Umbilical cord (tissue), 2 donors: ENCODE results near the gene METTL16. TPM values are rescaled to one million over a fixed set of nuclear protein-coding genes. Genes with fewer than 3 reads are reported as not detected.

Experiments
- DNase-seq: peaks from one replicate; pipeline ENCODE4 v3.0.0-alpha.2; 2015; ENCODE audit warnings: low spot score
- total RNA-seq: library from RNA; depleted of rRNA; stranded (reverse); fragments of >200 nt; gene quantifications from one replicate; pipeline ENCODE4 v1.2.3, GENCODE V29; 2014; ENCODE audit warnings: low replicate concordance; ENCODE audit not compliant: insufficient read depth

Gene METTL16
- total RNA-seq, 1 donor from 2014 or later: 35.6 TPM

- DNase-seq: no peak
Observed at GRCh38 chr17:2380226-2380922, 131.3 kb downstream of the METTL16 start.

- DNase-seq: no peak
Observed at GRCh38 chr17:2379489-2380225, 132.0 kb downstream of the METTL16 start.

GRCh38 chr17:2378905-2379304, 132.8 kb downstream of the METTL16 start:
- no peak for DNase-seq

- DNase-seq: no peak
Observed at GRCh38 chr17:2377659-2378058, 134.0 kb downstream of the METTL16 start.

DNA sequence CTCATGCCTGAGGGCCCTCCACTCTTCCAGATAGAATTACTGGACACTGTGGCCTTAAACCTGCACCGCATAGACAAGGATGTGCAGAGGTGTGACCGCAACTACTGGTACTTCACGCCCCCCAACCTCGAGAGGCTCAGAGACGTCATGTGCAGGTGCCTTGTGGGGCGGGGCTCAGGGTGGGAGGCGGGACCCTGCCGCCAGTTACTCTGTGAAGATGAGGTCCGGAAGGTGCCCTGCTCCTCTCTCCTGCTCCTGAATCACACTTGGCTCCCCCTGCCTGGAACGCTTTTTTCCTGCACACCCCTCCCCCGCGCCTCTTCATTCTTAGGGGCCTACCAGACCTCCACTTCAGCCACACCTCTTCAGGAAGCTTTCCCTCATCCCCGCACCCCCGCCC, 135.6 kb downstream of the METTL16 start:
- no peak for DNase-seq

GRCh38 chr17:2375406-2375805, 136.3 kb downstream of the METTL16 start:
- no peak for DNase-seq

DNA sequence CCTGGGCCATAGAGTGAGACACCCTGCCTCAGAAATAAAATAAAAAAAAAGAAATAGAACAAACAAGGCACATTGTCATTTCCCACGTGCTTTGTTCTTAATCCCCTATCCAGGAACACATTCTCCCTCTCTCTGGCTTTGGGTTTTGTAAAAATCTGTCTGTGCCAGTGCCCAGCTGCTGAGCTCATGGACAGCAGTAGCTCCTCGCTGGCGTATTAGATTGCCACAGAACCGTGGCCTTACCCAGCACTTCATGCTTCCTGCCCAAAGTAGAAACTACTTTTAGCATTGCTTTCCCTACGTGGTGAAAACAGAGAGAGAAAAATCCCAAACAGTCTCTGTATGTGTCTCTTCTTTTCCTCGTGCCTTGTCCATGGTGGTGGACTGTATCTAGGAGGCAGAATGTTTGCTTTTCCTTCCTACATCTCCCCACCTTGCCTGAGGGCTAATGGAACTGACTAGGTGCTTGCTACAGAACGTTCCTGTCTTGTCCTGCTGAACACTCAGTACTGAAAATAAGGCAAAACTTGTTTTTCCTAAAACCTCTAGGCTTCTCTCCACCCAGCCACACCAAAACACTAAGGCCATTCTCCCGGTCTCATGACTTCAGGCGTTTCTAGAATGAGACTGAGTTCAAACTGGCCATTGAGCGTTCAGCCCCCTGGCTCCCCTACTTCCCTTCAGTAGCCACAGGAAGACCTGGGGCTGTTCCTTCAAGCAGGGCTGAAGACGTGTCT, 137.0 kb downstream of the METTL16 start:
- no peak for DNase-seq

- DNase-seq: no peak
Observed at GRCh38 chr17:2373179-2373578, 138.5 kb downstream of the METTL16 start.

DNA sequence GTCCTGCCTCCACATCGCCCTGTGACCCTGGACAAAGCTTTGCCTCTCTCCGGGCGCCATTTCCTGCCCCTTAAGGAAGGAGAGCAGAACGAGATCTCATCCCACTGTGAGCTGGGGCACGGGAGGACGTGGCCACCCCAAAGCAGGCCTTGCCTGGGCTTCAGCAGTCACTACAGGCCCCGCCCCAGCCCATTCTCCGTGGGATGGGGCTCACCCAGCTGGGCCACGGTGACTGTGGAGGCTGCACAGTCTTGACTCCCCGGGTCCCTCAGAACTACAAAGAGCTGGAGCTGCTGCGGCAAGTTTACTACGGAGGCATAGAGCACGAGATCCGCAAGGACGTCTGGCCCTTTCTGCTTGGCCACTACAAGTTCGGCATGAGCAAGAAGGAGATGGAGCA, 139.0 kb downstream of the METTL16 start:
- no peak for DNase-seq

- DNase-seq: no peak
Observed at GRCh38 chr17:2372180-2372579, 139.5 kb downstream of the METTL16 start.

DNA sequence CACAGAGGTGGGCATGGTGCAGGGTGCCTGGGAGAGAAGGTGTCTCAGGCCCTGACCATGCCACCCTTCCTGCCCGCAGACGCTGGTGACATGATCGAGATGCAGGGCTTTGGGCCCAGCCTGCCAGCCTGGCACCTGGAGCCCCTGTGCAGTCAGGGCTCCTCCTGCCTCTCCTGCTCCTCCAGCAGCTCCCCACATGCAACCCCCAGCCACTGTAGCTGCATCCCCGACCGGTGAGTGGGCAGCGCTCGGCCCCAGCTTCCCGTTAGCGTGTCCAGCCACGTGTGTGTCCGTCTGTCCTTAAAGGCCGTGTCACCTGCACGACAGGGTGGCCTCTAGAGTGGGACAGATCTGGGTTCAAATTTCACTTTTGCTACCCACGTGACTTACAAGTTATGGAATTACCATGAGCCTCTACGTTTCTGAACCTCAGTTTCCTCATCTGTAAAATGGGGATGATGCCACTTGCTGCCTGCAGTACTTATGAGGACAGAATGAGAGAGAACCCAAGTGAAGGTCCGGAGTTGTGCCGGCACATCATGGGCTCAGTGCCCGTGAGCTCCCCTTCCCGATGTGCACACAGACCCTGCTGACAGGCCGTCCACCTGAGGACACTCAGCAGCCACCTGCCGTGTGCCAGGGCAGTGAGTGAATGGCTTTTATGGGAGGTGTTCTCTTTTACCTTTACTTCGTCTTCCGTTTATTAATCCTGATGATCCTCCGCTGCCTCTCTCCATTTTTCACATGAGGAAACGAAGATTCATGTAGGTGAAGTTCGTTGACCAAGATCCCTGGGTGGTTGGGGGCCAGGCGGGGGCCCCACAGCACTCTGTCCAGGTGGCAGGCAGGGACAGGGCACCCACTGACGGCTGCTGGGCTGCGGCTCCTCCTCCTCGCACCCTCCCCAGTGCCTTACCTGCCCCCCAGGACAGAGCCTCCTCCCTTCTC, 140.2 kb downstream of the METTL16 start:
- no peak for DNase-seq

- no peak for DNase-seq
Observed at GRCh38 chr17:2370211-2370589, 141.5 kb downstream of the METTL16 start.

DNA sequence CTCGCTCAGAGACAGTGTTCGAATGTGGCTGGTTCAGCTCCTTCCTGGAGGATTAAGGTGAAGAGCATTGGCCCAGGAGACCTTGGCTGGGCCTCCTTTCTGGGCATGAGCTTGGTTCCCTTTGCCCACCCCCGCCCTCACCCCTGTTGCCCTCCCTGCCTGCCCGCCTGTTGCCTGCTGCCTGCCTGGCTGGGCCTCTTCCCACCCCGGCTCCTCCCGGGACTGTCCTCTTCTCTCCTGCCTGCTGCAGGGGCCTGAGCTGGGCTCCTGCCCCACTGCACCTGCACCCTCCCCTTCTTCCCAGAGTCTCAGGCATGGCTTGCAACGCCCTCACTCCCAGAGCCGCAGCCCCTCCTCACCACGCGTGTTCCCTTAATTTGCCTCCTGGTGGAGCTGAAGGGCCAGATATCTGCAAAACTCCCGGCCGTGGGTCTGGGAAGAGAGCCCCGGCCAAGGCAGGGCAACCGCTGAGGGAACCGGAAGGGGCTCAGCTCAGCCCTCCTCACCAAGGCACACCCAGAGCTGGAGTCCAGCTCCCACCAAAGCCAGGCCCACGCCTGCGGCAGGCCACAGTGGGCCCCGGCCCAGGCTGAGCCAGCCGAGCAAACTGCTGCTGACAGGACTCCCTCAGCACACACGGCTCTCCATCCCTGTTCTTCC, 142.0 kb downstream of the METTL16 start:
- DNase-seq: no peak

GRCh38 chr17:2369039-2369438, 142.6 kb downstream of the METTL16 start:
- no peak for DNase-seq

- no peak for DNase-seq
Observed at GRCh38 chr17:2368359-2368758, 143.3 kb downstream of the METTL16 start.

GRCh38 chr17:2366747-2367494, 144.8 kb downstream of the METTL16 start:
- no peak for DNase-seq
